NB4 (cell line): ENCODE data around the gene RBM5.
"Not testable (repeated sequence)": the region's sequence is repeated elsewhere in the genome, so short reads cannot be mapped to it uniquely, and the experiment has no call there.

Source experiments
- DNase-seq: peaks from one replicate; pipeline ENCODE4 v3.0.0; 2010; ENCODE audit warnings: low read depth
- H3K4me3 ChIP-seq: one replicate; pipeline ENCODE4 v1.5.1; 2011; ENCODE audit warnings: mild to moderate bottlenecking, low read depth, low read length, moderate library complexity
- MYC ChIP-seq: IDR thresholded peaks from 2 replicates; pipeline ENCODE4 v1.6.1; 2011; ENCODE audit warnings: low read depth, low read length
- POLR2A ChIP-seq: IDR thresholded peaks from 2 replicates; pipeline ENCODE4 v1.6.1; 2011; ENCODE audit warnings: mild to moderate bottlenecking; ENCODE audit not compliant: insufficient read length; ENCODE audit errors: extremely low read depth
- TF ChIP-seq, protein P1 (sequence below): IDR thresholded peaks from 2 replicates; pipeline ENCODE4 v1.6.1; 2011; ENCODE audit warnings: low read depth, low read length
- TF ChIP-seq, protein P2 (sequence below): IDR thresholded peaks from one replicate; pipeline ENCODE4 v1.5.1; 2012; ENCODE audit warnings: low read depth, low read length

Gene RBM5

DNA sequence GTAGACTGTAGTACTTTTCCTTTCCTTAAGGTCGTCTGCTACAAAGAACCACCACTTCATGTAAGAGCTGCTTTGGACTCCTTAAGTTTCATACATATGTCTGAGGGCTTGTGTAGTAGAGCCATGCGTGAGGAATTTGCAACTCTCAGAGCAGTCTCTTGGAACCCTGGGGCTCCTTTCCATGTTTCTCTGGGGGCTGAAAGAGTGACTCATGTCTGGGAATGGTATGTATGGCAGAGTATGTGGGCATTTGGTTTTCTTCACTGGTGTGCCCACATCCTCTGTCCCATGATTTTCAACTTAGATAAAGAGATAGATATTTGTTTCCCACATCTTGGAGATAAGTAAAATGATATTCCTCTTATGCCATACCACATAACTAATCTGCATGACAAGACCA, 20.6 kb upstream of the RBM5 start:
- no peak for TF ChIP-seq MYC
- TF ChIP-seq POLR2A = no peak
- TF ChIP-seq, protein P1, sequence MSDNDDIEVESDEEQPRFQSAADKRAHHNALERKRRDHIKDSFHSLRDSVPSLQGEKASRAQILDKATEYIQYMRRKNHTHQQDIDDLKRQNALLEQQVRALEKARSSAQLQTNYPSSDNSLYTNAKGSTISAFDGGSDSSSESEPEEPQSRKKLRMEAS = no peak
- TF ChIP-seq, protein P2, sequence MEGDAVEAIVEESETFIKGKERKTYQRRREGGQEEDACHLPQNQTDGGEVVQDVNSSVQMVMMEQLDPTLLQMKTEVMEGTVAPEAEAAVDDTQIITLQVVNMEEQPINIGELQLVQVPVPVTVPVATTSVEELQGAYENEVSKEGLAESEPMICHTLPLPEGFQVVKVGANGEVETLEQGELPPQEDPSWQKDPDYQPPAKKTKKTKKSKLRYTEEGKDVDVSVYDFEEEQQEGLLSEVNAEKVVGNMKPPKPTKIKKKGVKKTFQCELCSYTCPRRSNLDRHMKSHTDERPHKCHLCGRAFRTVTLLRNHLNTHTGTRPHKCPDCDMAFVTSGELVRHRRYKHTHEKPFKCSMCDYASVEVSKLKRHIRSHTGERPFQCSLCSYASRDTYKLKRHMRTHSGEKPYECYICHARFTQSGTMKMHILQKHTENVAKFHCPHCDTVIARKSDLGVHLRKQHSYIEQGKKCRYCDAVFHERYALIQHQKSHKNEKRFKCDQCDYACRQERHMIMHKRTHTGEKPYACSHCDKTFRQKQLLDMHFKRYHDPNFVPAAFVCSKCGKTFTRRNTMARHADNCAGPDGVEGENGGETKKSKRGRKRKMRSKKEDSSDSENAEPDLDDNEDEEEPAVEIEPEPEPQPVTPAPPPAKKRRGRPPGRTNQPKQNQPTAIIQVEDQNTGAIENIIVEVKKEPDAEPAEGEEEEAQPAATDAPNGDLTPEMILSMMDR = no peak
- no peak for DNase-seq
- H3K4me3 ChIP-seq = no peak overlapping the region

DNA sequence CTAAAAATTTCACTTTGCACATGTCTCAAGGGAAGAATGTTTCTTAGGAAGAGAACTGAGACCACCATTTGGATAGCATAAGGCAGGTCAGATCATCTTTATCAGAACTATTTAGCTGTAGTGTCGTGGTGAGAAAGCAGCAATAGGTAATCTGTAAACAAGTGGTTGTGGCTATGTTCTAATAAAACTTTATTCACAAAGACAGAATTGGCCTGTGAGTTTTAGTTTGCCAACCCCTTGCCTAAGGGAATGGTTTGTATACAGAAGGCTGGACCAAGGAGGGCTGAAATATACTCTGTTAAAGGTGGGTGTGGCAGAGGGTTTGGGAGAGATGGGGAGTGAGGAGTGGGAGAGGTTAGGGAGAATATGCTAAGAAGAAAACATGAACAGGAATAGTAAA, 10.6 kb upstream of the RBM5 start:
- TF ChIP-seq, protein P2 = no peak
- no peak for TF ChIP-seq POLR2A
- TF ChIP-seq, protein P1 = no peak
- no peak for TF ChIP-seq MYC
- H3K4me3 ChIP-seq = no peak overlapping the region
- DNase-seq = no peak

DNA sequence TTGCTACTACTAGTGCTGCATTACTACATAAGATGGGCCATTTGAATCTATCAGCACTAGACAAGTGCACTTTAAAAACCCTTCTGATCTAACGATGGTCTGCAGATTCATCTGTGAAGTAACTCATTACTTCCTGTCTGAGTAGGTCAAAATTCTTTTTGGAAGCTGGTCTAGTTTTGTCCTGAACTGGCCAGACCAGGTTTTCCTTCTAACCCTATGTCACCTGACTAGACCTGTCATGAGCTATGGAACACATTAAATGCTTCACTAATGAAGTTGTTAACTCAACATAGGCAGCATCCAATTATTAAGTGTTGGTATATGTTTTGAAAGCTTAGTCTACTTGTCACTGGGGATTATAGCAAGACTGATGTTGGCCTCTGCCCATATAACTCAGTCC, 10.1 kb upstream of the RBM5 start:
- TF ChIP-seq, protein P2 = no peak
- TF ChIP-seq POLR2A (no peak), MYC (no peak)
- TF ChIP-seq, protein P1 = no peak
- H3K4me3 ChIP-seq = no peak overlapping the region
- peak; percentile 7 for DNase-seq

DNA sequence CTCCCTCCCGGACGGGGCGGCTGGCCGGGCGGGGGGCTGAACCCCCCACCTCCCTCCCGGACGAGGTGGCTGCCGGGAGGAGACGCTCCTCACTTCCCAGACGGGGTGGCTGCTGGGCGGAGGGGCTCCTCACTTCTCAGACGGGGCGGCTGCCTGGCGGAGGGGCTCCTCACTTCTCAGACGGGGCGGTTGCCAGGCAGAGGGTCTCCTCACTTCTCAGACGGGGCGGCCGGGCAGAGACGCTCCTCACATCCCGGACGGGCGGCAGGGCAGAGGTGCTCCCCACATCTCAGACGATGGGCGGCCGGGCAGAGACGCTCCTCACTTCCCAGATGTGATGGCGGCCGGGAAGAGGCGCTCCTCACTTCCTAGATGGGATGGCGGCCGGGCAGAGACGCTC, 3.8 kb upstream of the RBM5 start:
- not testable (repeated sequence) for DNase-seq, H3K4me3 ChIP-seq

DNA sequence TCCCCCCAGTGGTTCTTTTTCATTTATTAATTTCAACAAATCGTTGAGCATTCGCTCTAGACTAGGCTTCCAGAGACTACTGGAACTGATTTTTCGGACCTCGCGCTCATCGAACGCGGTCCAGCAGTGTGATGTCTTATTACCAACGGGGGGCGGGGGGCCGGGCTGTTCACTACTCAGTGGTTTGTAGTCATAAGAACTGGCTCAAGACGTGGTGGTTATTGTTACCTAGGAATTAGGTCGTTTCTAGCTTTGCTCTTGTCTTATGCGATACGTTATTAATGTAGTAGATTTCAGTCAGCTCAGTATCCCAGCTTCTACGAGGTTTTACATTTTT, 858 bp downstream of the RBM5 start:
- DNase-seq = peak; percentile 37
- peak overlapping the region; percentile 99 for H3K4me3 ChIP-seq
- TF ChIP-seq MYC (no peak), POLR2A (no peak)
- TF ChIP-seq, protein P1 = no peak
- TF ChIP-seq, protein P2 = no peak

DNA sequence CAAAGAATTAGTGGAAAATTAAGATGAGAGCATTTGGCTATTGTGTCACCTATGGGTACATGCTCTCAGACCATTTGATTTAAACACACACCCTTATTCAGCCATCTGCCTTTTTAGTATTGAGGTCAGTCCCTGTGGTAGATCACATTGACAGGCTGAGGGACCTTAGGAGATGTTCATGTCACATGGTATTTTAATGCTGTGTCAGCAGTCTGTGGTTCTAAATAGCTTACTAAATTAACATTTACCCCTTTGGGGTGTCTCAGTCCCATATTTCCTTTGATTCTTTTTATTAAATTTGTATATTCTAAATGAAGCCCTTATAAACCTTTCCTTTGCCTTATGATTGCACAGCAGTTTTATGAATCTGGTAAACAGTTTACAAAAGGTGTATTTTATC, 2.3 kb downstream of the RBM5 start:
- H3K4me3 ChIP-seq = peak overlapping the region; percentile 99
- DNase-seq = no peak
- TF ChIP-seq, protein P2 = no peak
- no peak for TF ChIP-seq POLR2A
- TF ChIP-seq MYC = no peak
- TF ChIP-seq, protein P1 = no peak
